B cell (primary cell): ENCODE results near the gene TTLL1. TPM values are rescaled to one million over a fixed set of nuclear protein-coding genes. Genes with fewer than 3 reads are reported as not detected.

Experiments used
- ATAC-seq: fragments of 200-7000 bp; cut with Tn5 transposase; one replicate; pipeline ENCODE4 v1.10.0; 2021; ENCODE audit warnings: low read depth, mild to moderate bottlenecking, moderate number of reproducible peaks, moderate library complexity
- CTCF ChIA-PET: fragments of 350-600 bp; sonication (Branson Sonifier 250); formaldehyde crosslinking; loops from one replicate; lab custom pipeline; 2021; ENCODE audit warnings: antibody characterized with exemption, inconsistent platforms; lab: Charles Lee
- POLR2A ChIA-PET: fragments of 350-600 bp; sonication (Branson Sonifier 250); formaldehyde crosslinking; loops from one replicate; lab custom pipeline; 2021; ENCODE audit warnings: antibody characterized with exemption; lab: Charles Lee
- DNase-seq: peaks from one replicate; pipeline ENCODE4 v3.0.0; 2013
- H2AFZ ChIP-seq: 2 replicates; pipeline ENCODE4 v1.6.1; 2012; ENCODE audit warnings: mild to moderate bottlenecking, low read depth, low read length; ENCODE audit not compliant: insufficient read depth, poor library complexity, severe bottlenecking
- H3K27ac ChIP-seq, 2 donors: 1 replicate in 1 of 2; 2 replicates in 1 of 2; pipeline ENCODE4 v1.5.1; 2012 to 2013; ENCODE audit warnings: low read length in 2 of 2, mild to moderate bottlenecking in 2 of 2, moderate library complexity in 1 of 2
- H3K27me3 ChIP-seq, 4 experiments: fragments of 200-600 bp in 1 of 4; sonication (generic) in 1 of 4; replicated peaks in 1 of 4; 1 replicate in 2 of 4; 2 replicates in 2 of 4; pipeline versions ENCODE4 v1.6.1 to v1.7.0; 2013 to 2016; ENCODE audit warnings: low read length in 3 of 4, mild to moderate bottlenecking in 2 of 4, mixed read lengths in 1 of 4, moderate library complexity in 1 of 4; ENCODE audit not compliant: insufficient read depth in 4 of 4, control insufficient read depth in 3 of 4; ENCODE audit errors: control extremely low read depth in 1 of 4
- H3K36me3 ChIP-seq, 2 experiments: replicated peaks in 1 of 2; 1 replicate in 1 of 2; 2 replicates in 1 of 2; pipeline versions ENCODE4 v1.6.1 to v1.7.1; 2013; ENCODE audit warnings: low read length in 1 of 2; ENCODE audit not compliant: insufficient read depth in 2 of 2, control insufficient read depth in 1 of 2; ENCODE audit errors: control extremely low read depth in 1 of 2, extremely low read depth in 1 of 2
- H3K4me1 ChIP-seq, 2 donors: fragments of 200-600 bp in 1 of 2; sonication (generic) in 1 of 2; 1 replicate in 1 of 2; 2 replicates in 1 of 2; pipeline versions ENCODE4 v1.5.1 to v1.6.1; 2013 to 2017; ENCODE audit warnings: low read length in 2 of 2; ENCODE audit not compliant: control insufficient read depth in 2 of 2, insufficient read depth in 2 of 2
- H3K4me2 ChIP-seq: replicated peaks from 2 replicates; pipeline ENCODE3; 2012; ENCODE audit warnings: mild to moderate bottlenecking, low read depth, low read length; ENCODE audit not compliant: poor library complexity, severe bottlenecking
- H3K4me3 ChIP-seq, 5 experiments: fragments of 200-600 bp in 1 of 5; sonication (generic) in 1 of 5; 1 replicate in 3 of 5; 2 replicates in 2 of 5; pipeline versions ENCODE4 v1.5.1 to v1.7.0; 2011 to 2016; ENCODE audit warnings: low read length in 4 of 5, mild to moderate bottlenecking in 4 of 5, low read depth in 2 of 5, control low read depth in 1 of 5, moderate library complexity in 1 of 5; ENCODE audit not compliant: insufficient read depth in 1 of 5; ENCODE audit errors: control extremely low read depth in 1 of 5, extremely low read depth in 1 of 5
- H3K79me2 ChIP-seq: fragments of 200-600 bp; sonication (generic); one replicate; pipeline ENCODE4 v1.6.0; 2016; ENCODE audit warnings: low read length; ENCODE audit not compliant: control insufficient read depth, insufficient read depth
- H3K9ac ChIP-seq: fragments of 200-600 bp; sonication (generic); 2 replicates; pipeline ENCODE4 v1.6.1; 2017; ENCODE audit warnings: mild to moderate bottlenecking, low read length, moderate library complexity
- H3K9me3 ChIP-seq, 3 donors: one replicate each; pipeline versions ENCODE4 v1.6.1 to v1.7.1; 2013; ENCODE audit warnings: low read length in 2 of 3; ENCODE audit not compliant: control insufficient read depth in 2 of 3, insufficient read depth in 1 of 3; ENCODE audit errors: control extremely low read depth in 1 of 3
- H4K20me1 ChIP-seq: 2 replicates; pipeline ENCODE4 v1.6.0; 2012; ENCODE audit warnings: mild to moderate bottlenecking, low read length; ENCODE audit not compliant: insufficient read depth, control insufficient read depth, poor library complexity, severe bottlenecking
- H3K27ac Mint-ChIP-seq: one replicate; pipeline ENCODE4 v1.8.0; 2021; ENCODE audit warnings: mixed read lengths
- H3K27me3 Mint-ChIP-seq: one replicate; pipeline ENCODE4 v1.8.0; 2021; ENCODE audit warnings: mixed read lengths
- H3K4me1 Mint-ChIP-seq: one replicate; pipeline ENCODE4 v1.8.0; 2021; ENCODE audit warnings: mixed read lengths
- H3K4me3 Mint-ChIP-seq: one replicate; pipeline ENCODE4 v1.8.0; 2021; ENCODE audit warnings: mixed read lengths
- H3K9me3 Mint-ChIP-seq: one replicate; pipeline ENCODE4 v1.8.0; 2022; ENCODE audit warnings: mixed read lengths; ENCODE audit not compliant: insufficient read depth
- EZH2 ChIP-seq: IDR thresholded peaks from 2 replicates; pipeline ENCODE4 v1.6.1; 2012; ENCODE audit warnings: borderline replicate concordance, low read depth, mild to moderate bottlenecking, moderate library complexity, low read length; ENCODE audit not compliant: insufficient read depth, poor library complexity, severe bottlenecking
- WGBS: methylation state at CpG from one replicate; pipeline ENCODE4 v1.1.5; 2013; ENCODE audit warnings: missing lambda C conversion rate; ENCODE audit not compliant: insufficient coverage; 5-methylcytosine and 5-hydroxymethylcytosine counted together
- intact Hi-C: fragments of 100-400 bp; cut with micrococcal nuclease; formaldehyde crosslinking; loops from one replicate; pipeline ENCODE4 v1.10.0; 2022
- polyA plus RNA-seq: library from polyadenylated mRNA; depleted of rRNA; stranded (reverse); fragments of >200 nt; gene quantifications from 2 replicates; pipeline ENCODE4 v1.2.3, GENCODE V29; 2012
- total RNA-seq, 2 donors: library from RNA; stranded (reverse); fragments of 120-200 nt in 1 of 2; gene quantifications; 1 replicate in 1 of 2; 2 replicates in 1 of 2; pipeline versions ENCODE4 v1.2.3 to v1.2.4, GENCODE V29; 2013 to 2022
- TF ChIP-seq, protein P1 (sequence below): fragments of 200-600 bp; IDR thresholded peaks from one replicate; pipeline ENCODE4 v1.8.0; 2022; ENCODE audit warnings: antibody characterized with exemption, mild to moderate bottlenecking

Gene TTLL1
- total and polyA plus RNA-seq, 2 donors (not counting 1 experiment from before 2014, with no cell fraction given) = 3.0 to 3.3 TPM

DNA sequence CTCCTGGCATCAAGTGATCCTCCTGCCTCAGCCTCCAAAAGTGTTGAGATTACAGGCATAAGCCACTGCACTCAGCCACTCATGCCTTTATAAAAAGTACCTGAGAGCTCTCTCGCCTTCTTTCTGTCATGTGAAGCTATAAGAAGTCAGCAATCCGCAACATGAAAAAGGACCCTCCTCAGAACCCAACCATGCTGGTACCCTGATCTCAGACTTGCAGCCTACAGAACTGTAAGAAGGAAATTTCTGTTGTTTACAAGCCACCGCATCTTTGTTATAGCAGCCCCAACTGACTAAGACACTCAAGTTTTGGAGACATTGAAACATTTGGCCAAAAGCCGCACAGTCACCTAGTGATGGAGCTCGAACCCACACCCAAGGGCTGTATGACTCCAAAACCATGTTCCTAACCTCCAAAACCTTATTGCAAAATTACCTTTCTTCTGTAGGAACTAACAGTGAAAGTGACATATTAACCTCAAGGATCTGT lies 83.1 kb downstream of the TTLL1 start:
- H4K20me1 ChIP-seq = peaks cover 92% of the 10 kb centered on the region
- no CpG with 5 or more reads among the region's 5 CpGs for WGBS
- CTCF ChIA-PET = interaction anchor here (2.2 kb wide), 1 partner anchor 138 kb away, joined by 6 read pairs; no protein-coding TSS in a partner anchor
- H3K4me3 ChIP-seq = no peak overlapping the region
- H3K9me3 ChIP-seq = no peaks in the 10 kb centered on the region
- no peak overlapping the region for H3K27ac Mint-ChIP-seq
- H3K4me3 Mint-ChIP-seq = no peak overlapping the region
- H3K79me2 ChIP-seq = peaks cover 98% of the 10 kb centered on the region
- DNase-seq (no peak), ATAC-seq (no peak)
- peaks cover 35 to 41% of the 10 kb centered on the region in 2 donors for H3K4me1 ChIP-seq
- no peak overlapping the region for H3K4me2 ChIP-seq
- no peaks in the 10 kb centered on the region for H3K9me3 Mint-ChIP-seq
- H3K27ac ChIP-seq = no peak overlapping the region
- POLR2A ChIA-PET = no interaction called here
- no peak overlapping the region for H3K9ac ChIP-seq
- H3K4me1 Mint-ChIP-seq = peaks cover 68% of the 10 kb centered on the region
- intact Hi-C loops = no loop called here
- H3K36me3 ChIP-seq = no peaks in the 10 kb centered on the region
- TF ChIP-seq, protein P1, sequence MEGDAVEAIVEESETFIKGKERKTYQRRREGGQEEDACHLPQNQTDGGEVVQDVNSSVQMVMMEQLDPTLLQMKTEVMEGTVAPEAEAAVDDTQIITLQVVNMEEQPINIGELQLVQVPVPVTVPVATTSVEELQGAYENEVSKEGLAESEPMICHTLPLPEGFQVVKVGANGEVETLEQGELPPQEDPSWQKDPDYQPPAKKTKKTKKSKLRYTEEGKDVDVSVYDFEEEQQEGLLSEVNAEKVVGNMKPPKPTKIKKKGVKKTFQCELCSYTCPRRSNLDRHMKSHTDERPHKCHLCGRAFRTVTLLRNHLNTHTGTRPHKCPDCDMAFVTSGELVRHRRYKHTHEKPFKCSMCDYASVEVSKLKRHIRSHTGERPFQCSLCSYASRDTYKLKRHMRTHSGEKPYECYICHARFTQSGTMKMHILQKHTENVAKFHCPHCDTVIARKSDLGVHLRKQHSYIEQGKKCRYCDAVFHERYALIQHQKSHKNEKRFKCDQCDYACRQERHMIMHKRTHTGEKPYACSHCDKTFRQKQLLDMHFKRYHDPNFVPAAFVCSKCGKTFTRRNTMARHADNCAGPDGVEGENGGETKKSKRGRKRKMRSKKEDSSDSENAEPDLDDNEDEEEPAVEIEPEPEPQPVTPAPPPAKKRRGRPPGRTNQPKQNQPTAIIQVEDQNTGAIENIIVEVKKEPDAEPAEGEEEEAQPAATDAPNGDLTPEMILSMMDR = no peak
- no peak for TF ChIP-seq EZH2
- H3K27me3 Mint-ChIP-seq = no peaks in the 10 kb centered on the region
- no peaks in the 10 kb centered on the region for H3K27me3 ChIP-seq
- H2AFZ ChIP-seq = no peak overlapping the region

- Mint-ChIP-seq H3K4me1 (peaks cover 73% of the 10 kb centered on the region), H3K9me3 (no peaks in the 10 kb centered on the region), H3K27me3 (no peaks in the 10 kb centered on the region), H3K4me3 (no peak overlapping the region), H3K27ac (no peak overlapping the region)
- WGBS = 94% methylated on average over 2 of the region's 2 CpGs
- DNase-seq (no peak), ATAC-seq (no peak)
- ChIA-PET POLR2A (no interaction called here), CTCF (interaction anchor here (2.0 to 2.2 kb wide), 2 partner anchors 10 to 137 kb away, joined by 6 to 9 read pairs; partner anchors contain the start of gene PACSIN2)
- Histone ChIP-seq H2AFZ (no peak overlapping the region), H3K4me1 (peaks cover 39 to 45% of the 10 kb centered on the region in 2 donors), H3K36me3 (no peaks in the 10 kb centered on the region), H3K4me3 (no peak overlapping the region), H3K4me2 (peak overlapping the region; percentile 4), H3K9me3 (no peaks in the 10 kb centered on the region), H3K79me2 (peaks cover 98% of the 10 kb centered on the region), H4K20me1 (peaks cover 93% of the 10 kb centered on the region), H3K9ac (no peak overlapping the region), H3K27ac (no peak overlapping the region), H3K27me3 (no peaks in the 10 kb centered on the region)
- TF ChIP-seq, protein P1 = no peak
- TF ChIP-seq EZH2 = no peak
- intact Hi-C loops = no loop called here
These were observed 84.1 kb downstream of the TTLL1 start for GRCh38 chr22:43005106-43005505.
